ENCODE data around the gene GLI1. TPM values are rescaled to one million over a fixed set of nuclear protein-coding genes. Genes with fewer than 3 reads are reported as not detected.

GLI1 gene
- total and polyA plus RNA-seq, 11 donors, result 0.08 to 2.6 (median 0.83) TPM

- no peak for ATAC-seq
- Histone ChIP-seq H3K9me3 (no peaks in the 10 kb centered on the region), H3K36me3 (peaks cover 0 to 14% (median 0%) of the 10 kb centered on the region in 9 donors), H3K4me3 (no peak overlapping the region), H3K27ac (no peak overlapping the region), H3K4me1 (peaks cover 0 to 34% (median 19%) of the 10 kb centered on the region in 12 donors), H3K27me3 (peaks cover 0 to 12% (median 0%) of the 10 kb centered on the region in 9 donors)
- TF ChIP-seq POLR2A (IDR thresholded peaks at IDR 0.05) (no peak), CTCF (IDR thresholded peaks at IDR 0.05) (no peak)
- no peak for DNase-seq
- 93 to 96% (median 94%) methylated on average over 12 of the region's 12 CpGs for WGBS, 4 donors
- intact Hi-C loops (cut with DNase I), result loop anchor here in 2 of 10 donors (10.0 kb wide), 1 partner anchor 160 kb away; no protein-coding TSS in a partner anchor
These were observed 5.0 kb downstream of the GLI1 start for GRCh38 chr12:57464569-57464968.

GRCh38 chr12:57465030-57465746 lies 5.6 kb downstream of the GLI1 start:
- Histone ChIP-seq H3K36me3 (peaks cover 0 to 20% (median 0%) of the 10 kb centered on the region in 9 donors), H3K9me3 (no peaks in the 10 kb centered on the region), H3K27me3 (peaks cover 0 to 17% (median 0%) of the 10 kb centered on the region in 9 donors), H3K4me1 (peaks cover 0 to 28% (median 16%) of the 10 kb centered on the region in 12 donors), H3K27ac (no peak overlapping the region), H3K4me3 (no peak overlapping the region)
- no peak for DNase-seq
- ATAC-seq, result no peak
- 78 to 92% (median 84%) methylated on average over 6 of the region's 6 CpGs for WGBS, 4 donors
- TF ChIP-seq POLR2A (IDR thresholded peaks at IDR 0.05), result no peak
- no peak for TF ChIP-seq CTCF (IDR thresholded peaks at IDR 0.05)
- intact Hi-C loops (cut with DNase I), result loop anchor here in 2 of 10 donors (10.0 kb wide), 1 partner anchor 160 kb away; no protein-coding TSS in a partner anchor

GRCh38 chr12:57465747-57466505 lies 6.3 kb downstream of the GLI1 start:
- Histone ChIP-seq H3K27ac (no peak overlapping the region), H3K4me1 (peaks cover 0 to 21% (median 10%) of the 10 kb centered on the region in 12 donors), H3K4me3 (no peak overlapping the region), H3K36me3 (peaks cover 0 to 28% (median 0%) of the 10 kb centered on the region in 9 donors), H3K9me3 (no peaks in the 10 kb centered on the region), H3K27me3 (peaks cover 0 to 17% (median 1%) of the 10 kb centered on the region in 9 donors)
- 74 to 76% (median 74%) methylated on average over 14 of the region's 14 CpGs for WGBS, 4 donors
- DNase-seq (no peak), ATAC-seq (no peak)
- TF ChIP-seq CTCF (IDR thresholded peaks at IDR 0.05) (no peak), POLR2A (IDR thresholded peaks at IDR 0.05) (no peak)
- intact Hi-C loops (cut with DNase I), result loop anchor here in 2 of 10 donors (10.0 kb wide), 1 partner anchor 159 kb away; no protein-coding TSS in a partner anchor
